SHP77 (cell line): ENCODE measurements around the gene HAL.
A peak's percentile ranks its signal among the peaks of the same experiment; 100 is the strongest.

ENCODE experiments used
- DNase-seq, 2 experiments: peaks; one replicate each; lab custom pipeline; 2025; lab: John Stamatoyannopoulos, UW

The HAL gene

DNA sequence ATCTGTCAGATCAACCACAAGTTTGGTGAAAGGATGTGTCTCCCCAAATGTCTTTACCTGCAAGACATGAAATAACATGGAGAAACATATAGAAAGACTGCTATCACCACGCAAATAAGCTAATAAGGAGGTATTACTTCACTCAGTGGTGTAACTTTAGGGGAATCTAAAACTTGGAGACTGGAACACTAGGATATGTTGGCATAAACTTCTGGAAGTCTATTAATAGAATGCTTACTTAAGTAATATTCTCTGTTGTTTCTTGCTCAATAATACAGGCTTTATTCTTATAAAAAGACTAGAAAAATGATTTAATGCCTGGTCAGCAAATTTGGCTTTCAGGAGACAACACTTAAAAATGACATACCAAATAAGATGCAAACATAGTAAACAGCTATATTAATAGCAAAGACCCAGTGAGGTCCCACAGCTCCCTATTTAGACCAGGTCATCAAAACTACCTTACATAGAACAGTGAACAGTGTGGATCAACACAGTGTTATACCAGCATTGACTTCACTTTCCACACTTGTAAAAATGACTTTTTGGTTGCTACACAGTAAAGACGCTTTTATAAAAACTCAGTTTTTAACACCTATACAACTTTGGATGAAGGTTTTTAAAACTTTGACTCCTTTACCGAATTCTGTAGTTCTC lies 18.9 kb upstream of the HAL start:
- no peak for DNase-seq

DNA sequence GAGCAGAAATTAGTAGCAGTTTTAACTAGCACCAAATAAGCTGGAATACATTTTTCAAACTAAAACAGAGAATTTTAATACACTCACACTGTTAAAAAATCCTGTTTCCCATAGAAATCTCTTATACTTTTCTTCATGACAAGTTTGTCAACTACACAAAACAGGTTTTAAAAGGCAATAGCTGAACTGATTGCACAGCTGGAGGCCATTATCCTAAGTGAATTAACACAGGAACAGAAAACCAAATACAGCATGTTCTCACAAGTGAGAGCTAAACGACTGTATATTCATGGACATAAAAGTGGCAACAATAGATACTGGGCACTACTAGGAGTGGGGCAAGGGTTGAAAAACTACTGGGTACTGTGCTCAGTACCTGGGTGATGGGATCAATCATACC lies 11.6 kb upstream of the HAL start:
- DNase-seq: no peak

DNA sequence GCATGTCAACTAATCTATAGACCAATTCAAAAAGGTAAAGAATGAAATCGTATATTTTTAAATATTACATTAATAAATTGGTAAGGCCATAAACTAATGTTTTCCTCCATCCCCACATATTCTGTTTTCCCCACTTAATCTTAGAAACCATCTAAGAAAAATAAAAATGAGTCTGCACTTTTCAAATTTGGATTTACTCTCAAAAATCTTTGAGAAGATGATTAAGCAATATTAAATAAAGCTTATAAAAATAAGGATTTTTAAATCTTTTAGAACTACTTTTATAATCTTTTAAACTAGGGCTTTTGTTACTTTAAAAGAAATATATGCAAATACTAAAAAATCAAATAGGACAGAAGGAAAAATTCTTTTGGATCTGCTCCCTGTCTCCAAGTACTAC lies 10.6 kb upstream of the HAL start:
- no peak for DNase-seq

GRCh38 chr12:96000858-96001257 lies 4.7 kb upstream of the HAL start:
- DNase-seq: no peak

DNA sequence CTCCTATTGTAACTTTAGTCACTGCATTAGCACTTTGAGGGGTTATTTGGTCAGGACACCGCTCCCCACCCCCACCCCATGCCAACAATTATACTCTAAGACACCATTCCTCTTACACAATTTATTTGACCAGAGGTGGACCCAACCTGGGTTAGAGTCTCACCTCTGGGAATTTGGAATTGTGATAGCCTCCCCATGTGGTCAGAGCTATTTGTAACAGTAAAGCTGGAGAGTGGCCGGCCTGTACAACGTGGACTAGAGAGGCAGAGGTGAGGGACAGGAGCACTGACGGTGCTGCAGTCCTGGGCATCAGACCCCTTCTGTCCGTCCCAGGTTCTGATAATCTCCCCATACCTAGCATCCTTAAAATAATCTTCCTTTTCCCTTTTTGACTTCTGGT lies 3.3 kb upstream of the HAL start:
- no peak for DNase-seq

GRCh38 chr12:95998611-95999286 lies 2.6 kb upstream of the HAL start:
- peak; percentile 37 to 58 for DNase-seq

DNA sequence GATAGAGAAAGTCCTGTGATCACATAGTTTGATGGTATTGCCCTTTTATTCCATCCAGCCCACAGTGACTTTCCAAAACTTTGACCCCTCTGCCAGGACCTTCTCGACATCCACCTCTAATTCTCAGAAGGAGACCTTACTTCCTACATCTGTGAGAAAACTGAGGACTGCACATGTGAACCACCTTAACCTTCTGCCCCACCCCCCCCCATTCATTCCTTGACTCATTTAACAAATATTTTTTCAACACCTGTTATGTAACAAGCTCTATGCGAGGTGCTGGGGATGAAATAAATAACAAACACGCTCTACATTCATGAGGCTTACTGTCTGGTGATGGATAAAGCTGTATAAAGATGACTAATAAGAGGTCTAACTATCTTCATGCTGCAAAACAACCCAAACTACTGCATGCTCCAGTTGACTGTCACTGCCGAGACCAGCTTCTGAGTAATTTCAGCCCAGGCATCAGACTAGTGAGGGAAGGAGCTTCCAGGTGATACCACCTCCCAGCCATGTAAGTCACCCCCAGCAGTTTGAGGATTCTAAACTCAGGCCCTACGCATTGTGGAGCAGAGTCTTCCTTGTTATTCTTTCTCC lies 1.9 kb upstream of the HAL start:
- no peak for DNase-seq

DNA sequence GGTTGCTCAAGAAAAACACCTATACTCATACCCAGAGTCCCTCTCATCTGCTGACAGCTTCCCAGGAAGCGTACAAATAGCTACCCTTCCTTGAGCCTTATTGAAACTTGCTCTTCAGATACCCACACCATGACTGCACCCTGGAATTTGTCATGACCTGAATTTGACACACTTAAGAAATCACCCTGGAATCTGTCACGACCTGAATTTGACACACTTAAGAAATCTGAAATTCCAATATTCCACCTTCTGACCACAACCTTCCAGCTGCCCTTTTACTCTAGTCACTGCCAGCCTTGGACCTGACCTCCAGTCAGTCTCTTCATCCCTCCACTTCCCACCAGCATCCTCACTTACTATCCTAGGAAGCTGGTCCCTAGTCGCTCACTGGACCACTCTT lies 1.1 kb upstream of the HAL start:
- no peak for DNase-seq

- DNase-seq: no peak
Observed at GRCh38 chr12:95995238-95996031, 709 bp downstream of the HAL start.

DNA sequence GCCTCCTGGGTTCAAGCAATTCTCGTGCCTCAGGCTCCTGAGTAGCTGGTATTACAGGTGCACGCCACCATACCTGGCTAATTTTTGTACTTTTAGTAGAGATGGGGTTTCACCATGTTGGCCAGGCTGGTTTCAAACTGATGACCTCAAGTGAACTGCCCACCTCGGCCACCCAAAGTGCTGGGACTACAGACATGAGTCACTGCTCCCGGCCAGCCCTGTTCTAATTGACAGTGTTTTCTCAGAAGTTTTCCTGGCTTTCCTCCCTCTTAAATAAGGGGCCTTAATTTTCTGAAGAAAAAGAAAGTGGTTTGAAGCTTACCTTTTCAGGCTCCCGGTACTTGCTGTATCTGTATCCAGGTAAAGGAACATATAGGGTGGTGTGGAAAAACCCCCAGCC lies 1.7 kb downstream of the HAL start:
- DNase-seq: no peak

DNA sequence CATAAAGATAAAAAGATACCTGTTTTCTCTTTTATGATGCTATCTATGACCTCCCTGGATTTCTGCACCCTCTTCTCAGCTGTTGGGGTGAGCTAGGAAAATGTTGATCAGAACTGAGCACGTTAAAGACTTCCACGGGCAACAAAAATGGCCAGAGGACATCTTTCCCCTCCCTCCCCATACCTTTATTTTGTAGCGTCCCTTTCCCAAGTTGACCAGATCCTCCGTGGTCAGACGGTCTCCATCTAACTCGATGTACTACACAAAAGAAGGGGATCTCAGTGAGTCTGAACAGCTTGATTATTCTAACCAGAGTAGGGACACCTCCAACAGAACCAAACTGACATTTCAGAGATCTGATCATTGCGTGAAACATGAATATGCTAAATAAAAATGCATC lies 2.2 kb downstream of the HAL start:
- no peak for DNase-seq

DNA sequence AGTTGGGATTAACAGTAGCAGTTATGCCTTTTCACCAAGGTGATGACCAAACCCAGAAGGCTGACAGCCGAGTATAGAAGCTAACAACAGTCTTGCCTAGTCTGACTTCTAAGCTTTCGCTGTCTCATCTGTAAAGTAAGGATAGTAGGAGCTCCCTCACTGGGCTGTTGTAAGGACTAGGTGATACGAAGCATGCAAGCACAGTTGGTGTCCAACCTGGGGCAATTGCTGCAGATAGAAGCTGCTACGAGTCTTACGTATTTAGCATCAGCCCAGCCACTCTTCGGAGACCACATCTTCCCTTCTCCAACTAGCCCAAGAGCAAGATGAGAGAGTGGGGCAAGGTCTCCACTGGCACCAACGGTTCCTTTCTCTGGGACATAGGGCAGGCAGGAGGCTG lies 6.0 kb downstream of the HAL start:
- DNase-seq: no peak

DNA sequence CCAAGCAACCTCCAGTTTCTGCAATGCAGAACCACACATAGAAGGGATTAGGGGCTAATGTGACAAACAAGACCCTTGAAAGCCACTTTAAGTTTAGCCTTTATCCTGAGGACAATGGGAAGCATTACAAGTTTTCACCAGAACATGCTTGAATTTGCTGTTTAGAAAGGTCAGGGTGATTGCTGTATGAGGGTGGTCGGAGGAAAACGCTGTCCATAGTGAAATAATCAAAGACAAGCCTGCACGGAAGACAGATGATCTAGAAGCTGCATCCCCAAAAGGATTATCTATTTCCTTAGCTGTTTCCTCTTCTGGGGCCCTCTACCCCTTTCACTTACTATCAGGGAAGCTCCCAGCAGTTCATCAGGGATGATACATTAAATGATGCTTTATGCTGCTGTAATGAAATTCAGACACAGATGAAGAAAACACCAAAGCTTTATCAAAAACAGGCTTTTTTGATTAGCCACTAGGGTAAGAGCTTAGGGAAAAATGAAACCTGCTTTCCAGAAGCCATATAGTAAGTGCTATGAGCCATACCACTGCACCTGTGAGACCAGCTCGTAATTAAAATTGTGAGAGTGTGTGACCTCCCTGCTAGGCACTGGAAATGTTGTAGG lies 6.5 kb downstream of the HAL start:
- no peak for DNase-seq

DNA sequence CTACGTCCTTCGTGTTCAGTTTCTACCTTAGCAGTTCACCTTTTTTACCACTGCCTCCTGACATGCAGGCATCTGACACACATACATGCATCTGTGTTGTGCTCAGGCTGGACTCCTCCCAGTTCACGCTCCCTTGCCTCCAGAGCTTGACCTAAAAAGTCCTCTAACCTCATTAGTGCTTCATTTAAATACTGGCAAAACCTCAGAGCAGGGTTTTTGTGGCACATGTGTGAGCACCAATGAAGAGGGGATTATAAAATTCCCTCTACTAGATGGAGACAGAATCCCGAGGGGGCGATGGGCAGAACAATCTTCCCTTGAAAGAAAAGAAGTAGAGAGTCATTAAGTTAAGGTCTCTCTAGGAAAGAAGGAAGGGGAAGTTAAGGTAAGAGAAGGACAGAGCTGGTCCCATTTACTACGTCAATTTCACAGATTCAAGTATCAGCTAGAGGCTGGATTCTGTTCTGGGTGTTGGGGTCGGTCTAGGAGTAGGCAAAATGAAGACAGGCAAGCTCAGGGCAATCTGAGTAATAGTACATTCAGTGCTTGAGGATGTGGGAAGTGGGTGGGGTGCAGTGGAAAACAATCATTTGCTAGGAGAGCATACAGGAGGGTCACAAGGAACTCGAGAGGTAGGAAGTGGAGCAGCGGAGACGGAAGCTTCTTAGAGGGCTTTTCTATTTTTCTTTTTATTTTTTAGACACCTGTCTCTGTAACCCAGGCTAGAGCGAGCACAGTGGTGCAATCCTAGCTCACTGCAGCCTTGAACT lies 7.5 kb downstream of the HAL start:
- DNase-seq: no peak

- DNase-seq: no peak
Observed at GRCh38 chr12:95986635-95987570, 9.2 kb downstream of the HAL start.

DNA sequence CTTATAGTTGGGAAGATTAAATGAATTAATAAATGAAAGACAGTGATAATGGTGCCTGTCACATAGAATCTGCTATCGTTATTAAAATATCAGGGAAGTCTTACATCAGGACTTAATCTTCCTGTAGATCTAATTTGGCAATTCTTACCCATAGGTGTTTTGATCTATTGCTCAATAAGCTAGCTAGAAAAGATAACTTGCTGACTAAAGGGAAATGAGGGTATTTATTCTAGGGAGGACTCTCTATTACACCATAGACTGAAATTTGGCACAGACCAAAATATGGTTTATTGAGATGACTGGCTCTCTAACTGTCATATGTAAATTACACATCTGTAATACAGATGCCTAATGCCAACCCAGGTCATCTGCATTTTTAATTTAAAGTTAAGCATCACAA lies 11.5 kb downstream of the HAL start:
- no peak for DNase-seq

DNA sequence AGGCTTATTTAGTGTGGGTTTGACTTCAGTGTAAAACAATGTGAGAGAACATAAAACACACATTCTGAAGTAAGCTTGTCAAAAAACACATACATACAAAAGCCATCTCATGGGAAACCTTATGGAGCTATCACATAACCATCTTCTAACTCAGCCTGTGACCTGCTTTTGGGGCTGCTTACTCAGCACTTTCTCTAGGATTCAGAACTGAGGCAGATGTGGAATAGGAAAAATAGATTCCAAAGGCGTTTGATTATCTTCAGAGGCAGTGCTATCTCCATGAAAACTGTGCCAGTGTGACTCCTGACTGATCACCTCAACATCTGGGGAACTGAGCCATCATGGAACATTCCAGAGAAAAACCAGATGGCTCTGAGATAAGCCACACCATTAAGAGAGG lies 13.5 kb downstream of the HAL start:
- DNase-seq: no peak

DNA sequence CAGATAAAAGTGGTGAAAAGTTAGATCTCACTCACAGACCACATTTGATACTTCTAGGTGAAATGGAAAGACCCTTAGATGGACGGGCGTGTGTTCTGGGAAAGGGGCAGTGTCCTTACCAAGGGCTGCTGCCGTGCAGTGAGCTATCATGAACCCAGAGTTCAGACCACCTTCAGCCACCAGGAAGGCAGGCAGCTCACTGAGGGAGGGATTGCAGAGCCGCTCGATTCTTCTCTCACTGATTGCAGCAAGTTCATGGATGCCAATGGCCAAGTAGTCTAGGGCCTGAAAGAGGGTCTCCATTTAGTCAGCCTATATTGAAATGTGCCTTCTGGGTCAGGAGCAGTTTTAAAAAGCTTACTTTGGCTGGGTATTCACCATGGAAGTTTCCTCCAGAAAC lies 15.7 kb downstream of the HAL start:
- no peak for DNase-seq

DNA sequence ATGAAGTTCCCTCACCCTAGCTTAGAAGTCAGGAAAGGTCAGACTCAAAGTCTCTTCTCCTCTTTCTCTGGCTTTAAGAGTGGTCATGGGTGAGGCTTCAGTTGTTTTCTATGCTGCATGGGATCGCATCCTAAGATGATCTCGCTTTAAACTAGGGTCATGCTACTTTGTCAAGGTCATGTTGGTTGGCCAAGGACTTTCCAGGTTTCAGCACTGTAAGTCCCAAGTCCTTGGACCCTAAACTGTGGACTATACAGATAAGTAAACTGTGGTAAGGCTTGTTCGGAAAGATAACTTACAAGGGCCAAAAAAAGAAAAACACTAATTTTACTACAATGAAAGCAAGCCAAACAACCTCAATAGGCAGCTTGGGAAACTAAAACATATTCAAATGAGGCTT lies 17.4 kb downstream of the HAL start:
- DNase-seq: no peak

- no peak for DNase-seq
Observed at GRCh38 chr12:95978351-95978750, 17.8 kb downstream of the HAL start.
